Measurements from ENCODE around the gene TMEM106C. TPM values are rescaled to one million over a fixed set of nuclear protein-coding genes. Genes with fewer than 3 reads are reported as not detected.

TMEM106C gene, protein sequence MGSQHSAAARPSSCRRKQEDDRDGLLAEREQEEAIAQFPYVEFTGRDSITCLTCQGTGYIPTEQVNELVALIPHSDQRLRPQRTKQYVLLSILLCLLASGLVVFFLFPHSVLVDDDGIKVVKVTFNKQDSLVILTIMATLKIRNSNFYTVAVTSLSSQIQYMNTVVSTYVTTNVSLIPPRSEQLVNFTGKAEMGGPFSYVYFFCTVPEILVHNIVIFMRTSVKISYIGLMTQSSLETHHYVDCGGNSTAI
- total RNA-seq (100 to 1,000 TPM in 1 of 5 experiments, 10 to 100 TPM in 4; 20.7 to 120 (median 34.4) TPM), polyA plus RNA-seq (10 to 100 TPM; 52.6 to 57.3 TPM), total RNA-seq (16.8 reads per million, percentile 46 among the genes with 10 or more reads in this experiment)

DNA sequence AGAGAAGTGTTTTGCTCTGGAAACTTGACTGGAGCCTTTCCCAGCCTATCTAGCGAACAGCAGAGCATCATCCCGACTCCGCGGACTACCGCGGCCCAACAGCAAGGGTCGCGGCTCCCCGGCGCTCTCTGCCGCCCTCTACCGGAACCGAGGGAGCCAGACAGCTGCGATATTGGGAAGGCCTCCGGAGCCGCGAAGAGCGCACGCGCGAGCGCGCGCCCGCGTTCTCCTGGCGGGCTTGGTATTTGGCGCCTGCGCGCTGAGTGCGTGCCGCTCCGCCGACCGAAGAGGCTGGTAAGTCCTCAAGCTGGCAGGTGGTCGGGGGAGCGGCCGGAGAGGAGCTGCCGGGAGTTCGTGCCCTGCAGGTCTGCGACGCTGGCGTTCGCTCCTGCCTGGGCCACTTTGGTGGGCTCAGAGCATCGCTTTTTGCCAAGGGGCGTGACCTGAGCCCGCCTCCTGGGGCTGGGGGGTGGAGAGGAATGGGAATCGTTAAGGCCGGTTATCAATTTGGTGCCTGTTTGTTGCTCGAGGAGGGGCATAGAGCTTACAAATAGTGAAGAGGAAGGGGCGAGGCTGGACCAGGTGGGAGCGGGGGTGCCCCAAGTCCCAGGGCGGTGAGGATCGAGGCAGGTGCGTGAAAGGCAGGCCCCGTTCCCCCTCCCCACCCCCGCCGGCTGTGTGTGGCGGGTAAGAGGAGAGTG is at the start of gene TMEM106C:
TMEM106C (plus strand) TSS at position 257 of the 701 bp plus-strand sequence. CDS start 641 bp downstream, outside the sequence.
- Histone ChIP-seq H3K27me3 (ENCODE audit: control insufficient read depth in 2 of 2, insufficient read depth in 2 of 2, low read length in 2 of 2) (no peaks in the 10 kb centered on the region), H3K4me3 (ENCODE audit: low read length) (peak within 1 kb of the TSS; percentile 90), H3K27ac (ENCODE audit: low read depth, low read length) (peak within 1 kb of the TSS; percentile 75), H3K9me3 (ENCODE audit: control insufficient read depth in 2 of 3, low read length in 3 of 3) (no peaks in the 10 kb centered on the region), H3K36me3 (ENCODE audit: control insufficient read depth in 2 of 3, insufficient read depth in 3 of 3, low read length in 3 of 3) (peaks cover 0 to 29% (median 0%) of the 10 kb centered on the region in 3 experiments), H3K4me1 (ENCODE audit: control insufficient read depth in 2 of 2, insufficient read depth in 2 of 2, low read length in 2 of 2) (peaks cover 7 to 13% of the 10 kb centered on the region in 2 donors)
- ATAC-seq (peak; percentile 99), DNase-seq (peak; percentile 88 to 94 (median 92))
- ChIA-PET POLR2A (interaction anchor here (0.6 to 1.2 kb wide), 6 partner anchors 28 to 194 kb away, joined by 3 to 5 read pairs (median 4); partner anchors contain the start of gene ASB8), CTCF (interaction anchor here (0.9 to 1.5 kb wide), 7 partner anchors 8 to 234 kb away, joined by 3 to 6 read pairs (median 4); no protein-coding TSS in a partner anchor)
- Mint-ChIP-seq H3K27ac (peak within 1 kb of the TSS; percentile 86 to 94 (median 90)), H3K9me3 (peaks cover 0 to 7% (median 0%) of the 10 kb centered on the region in 11 donors), H3K27me3 (peaks cover 0 to 36% (median 6%) of the 10 kb centered on the region in 5 donors), H3K4me3 (peak within 1 kb of the TSS; percentile 92 to 100 (median 96)), H3K4me1 (peaks cover 20 to 42% (median 34%) of the 10 kb centered on the region in 7 donors), H3K36me3 (peaks cover 0 to 27% (median 0%) of the 10 kb centered on the region in 5 donors)
- intact Hi-C loops (cut with micrococcal nuclease): loop anchor here (1.0 to 5.0 kb wide), 19 partner anchors 27 to 1973 kb away; partner anchors contain the start of genes ASB8 (in 2 of the 2), SENP1 (in 2 of the 2), COL2A1 (in 1 of the 2) and RPAP3 (in 1 of the 2)

DNA sequence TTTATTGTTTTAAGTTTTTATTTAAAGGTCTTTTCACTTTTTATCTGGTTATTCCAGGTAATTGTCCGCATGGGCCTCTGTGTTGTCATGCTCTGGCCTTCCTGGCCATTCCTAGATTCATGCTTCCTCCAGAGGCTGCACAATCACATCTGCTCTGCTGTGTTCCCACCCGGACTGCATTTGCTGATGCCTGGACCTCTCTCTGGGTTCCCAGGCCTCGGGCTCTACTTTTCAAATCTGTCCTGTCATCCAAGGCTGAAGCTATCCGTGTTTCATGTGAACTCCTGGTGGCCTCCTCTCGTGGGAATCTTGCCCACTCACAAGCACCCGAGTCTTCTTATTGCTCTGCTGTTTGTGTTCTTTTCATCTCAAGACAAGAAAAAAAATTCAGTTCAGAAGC is 42.5 kb upstream of the TMEM106C start:
- no peaks in the 10 kb centered on the region for H3K36me3 ChIP-seq (ENCODE audit: control insufficient read depth in 2 of 3, insufficient read depth in 3 of 3, low read length in 3 of 3)
- Mint-ChIP-seq H3K4me1 (no peaks in the 10 kb centered on the region), H3K27ac (no peak overlapping the region), H3K27me3 (peaks cover 0 to 56% (median 13%) of the 10 kb centered on the region in 5 donors), H3K9me3 (no peaks in the 10 kb centered on the region), H3K4me3 (no peak overlapping the region), H3K36me3 (no peaks in the 10 kb centered on the region)
- H3K4me3 ChIP-seq (ENCODE audit: low read length): no peak overlapping the region
- POLR2A ChIA-PET: interaction anchor here (0.6 kb wide), 1 partner anchor 187 kb away, joined by 3 read pairs; no protein-coding TSS in a partner anchor
- ATAC-seq (no peak), DNase-seq (peak in 1 of 9 donors; percentile 11)
- H3K27me3 ChIP-seq (ENCODE audit: control insufficient read depth in 2 of 2, insufficient read depth in 2 of 2, low read length in 2 of 2): no peaks in the 10 kb centered on the region
- H3K4me1 ChIP-seq (ENCODE audit: control insufficient read depth in 2 of 2, insufficient read depth in 2 of 2, low read length in 2 of 2): no peaks in the 10 kb centered on the region
- H3K27ac ChIP-seq (ENCODE audit: low read depth, low read length): no peak overlapping the region
- intact Hi-C loops (cut with micrococcal nuclease): no loop called here
- CTCF ChIA-PET: no interaction called here
- H3K9me3 ChIP-seq (ENCODE audit: control insufficient read depth in 2 of 3, low read length in 3 of 3): no peaks in the 10 kb centered on the region

DNA sequence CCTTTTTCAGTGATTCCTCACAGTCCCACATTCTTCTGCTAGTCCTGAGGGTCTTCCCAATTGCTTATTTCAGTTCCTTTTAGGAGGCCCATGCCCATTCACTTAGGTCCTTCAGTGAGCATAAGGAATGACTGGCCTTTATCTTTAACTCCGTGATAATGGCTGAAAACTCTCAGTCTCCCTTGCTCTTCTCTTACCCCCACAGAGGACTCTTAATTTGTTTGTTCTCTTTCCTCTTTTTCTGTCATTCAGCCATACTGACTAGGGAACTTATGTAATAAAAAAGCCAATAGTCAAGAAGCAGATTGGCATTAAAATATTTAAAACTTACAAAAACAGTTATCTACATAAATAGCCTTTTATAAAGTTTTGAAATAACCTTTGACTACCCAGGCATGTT is 41.5 kb upstream of the TMEM106C start:
- no peaks in the 10 kb centered on the region for H3K4me1 Mint-ChIP-seq
- Histone ChIP-seq H3K27ac (ENCODE audit: low read depth, low read length) (no peak overlapping the region), H3K4me1 (ENCODE audit: control insufficient read depth in 2 of 2, insufficient read depth in 2 of 2, low read length in 2 of 2) (no peaks in the 10 kb centered on the region), H3K4me3 (ENCODE audit: low read length) (no peak overlapping the region), H3K36me3 (ENCODE audit: control insufficient read depth in 2 of 3, insufficient read depth in 3 of 3, low read length in 3 of 3) (no peaks in the 10 kb centered on the region), H3K9me3 (ENCODE audit: control insufficient read depth in 2 of 3, low read length in 3 of 3) (no peaks in the 10 kb centered on the region), H3K27me3 (ENCODE audit: control insufficient read depth in 2 of 2, insufficient read depth in 2 of 2, low read length in 2 of 2) (no peaks in the 10 kb centered on the region)
- ChIA-PET POLR2A (no interaction called here), CTCF (no interaction called here)
- intact Hi-C loops (cut with micrococcal nuclease): no loop called here
- no peak for DNase-seq
- no peak overlapping the region for H3K4me3 Mint-ChIP-seq
- peaks cover 0 to 47% (median 13%) of the 10 kb centered on the region in 5 donors for H3K27me3 Mint-ChIP-seq
- H3K36me3 Mint-ChIP-seq: no peaks in the 10 kb centered on the region
- no peak overlapping the region for H3K27ac Mint-ChIP-seq
- no peak for ATAC-seq
- H3K9me3 Mint-ChIP-seq: no peaks in the 10 kb centered on the region

DNA sequence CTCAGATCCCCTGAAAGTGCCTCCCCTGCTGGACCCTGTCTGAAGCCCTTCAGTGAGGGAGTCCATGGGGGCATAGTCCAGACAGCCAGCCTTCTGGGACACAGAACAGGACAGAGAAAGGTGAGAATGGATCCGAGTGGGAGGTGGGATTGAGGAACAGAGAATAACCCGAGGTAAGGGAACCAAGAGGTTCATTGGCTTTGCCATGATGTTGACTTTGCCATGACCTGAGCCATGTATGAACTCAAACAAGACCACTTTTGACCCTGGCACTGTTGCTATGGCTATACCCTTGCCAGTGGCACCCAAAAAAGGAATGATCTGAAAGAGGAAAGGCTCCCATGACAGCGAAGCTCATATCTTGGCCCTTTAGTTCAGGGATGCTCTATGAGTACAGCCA is 36.0 kb upstream of the TMEM106C start:
- ChIA-PET POLR2A (no interaction called here), CTCF (interaction anchor here (0.9 kb wide), 1 partner anchor 10 kb away, joined by 3 read pairs; no protein-coding TSS in a partner anchor)
- H3K36me3 ChIP-seq (ENCODE audit: control insufficient read depth in 2 of 3, insufficient read depth in 3 of 3, low read length in 3 of 3): no peaks in the 10 kb centered on the region
- H3K9me3 ChIP-seq (ENCODE audit: control insufficient read depth in 2 of 3, low read length in 3 of 3): no peaks in the 10 kb centered on the region
- Mint-ChIP-seq H3K9me3 (no peaks in the 10 kb centered on the region), H3K36me3 (no peaks in the 10 kb centered on the region), H3K27me3 (peaks cover 0 to 40% (median 13%) of the 10 kb centered on the region in 5 donors), H3K4me1 (peaks cover 0 to 1% (median 0%) of the 10 kb centered on the region in 7 donors), H3K27ac (no peak overlapping the region), H3K4me3 (no peak overlapping the region)
- no peak overlapping the region for H3K27ac ChIP-seq (ENCODE audit: low read depth, low read length)
- no peak for ATAC-seq
- H3K27me3 ChIP-seq (ENCODE audit: control insufficient read depth in 2 of 2, insufficient read depth in 2 of 2, low read length in 2 of 2): no peaks in the 10 kb centered on the region
- no peak overlapping the region for H3K4me3 ChIP-seq (ENCODE audit: low read length)
- no peaks in the 10 kb centered on the region for H3K4me1 ChIP-seq (ENCODE audit: control insufficient read depth in 2 of 2, insufficient read depth in 2 of 2, low read length in 2 of 2)
- DNase-seq: peak in 1 of 9 donors; percentile 9
- intact Hi-C loops (cut with micrococcal nuclease): no loop called here

DNA sequence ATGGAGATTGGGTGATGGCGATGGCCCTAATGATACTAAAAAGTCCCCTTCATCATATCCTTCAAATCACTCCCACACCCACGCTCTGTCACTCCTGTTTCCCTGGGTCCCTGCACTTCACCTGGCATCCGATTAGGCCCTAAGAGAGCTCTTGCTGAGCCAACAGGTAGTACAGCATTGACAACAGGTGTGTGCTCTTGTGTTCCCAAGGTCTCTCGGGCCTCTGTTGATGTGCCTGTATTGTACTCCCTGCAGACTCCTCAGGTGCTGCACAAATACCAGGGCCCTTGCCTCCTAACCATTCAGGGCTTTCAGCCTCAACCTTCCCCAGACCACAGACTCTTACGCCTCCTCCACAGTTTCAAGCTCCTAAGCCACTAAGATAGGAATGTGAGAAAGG is 32.8 kb upstream of the TMEM106C start:
- Mint-ChIP-seq H3K4me1 (peaks cover 0 to 1% (median 0%) of the 10 kb centered on the region in 7 donors), H3K27me3 (peaks cover 0 to 28% (median 0%) of the 10 kb centered on the region in 5 donors), H3K36me3 (no peaks in the 10 kb centered on the region), H3K9me3 (no peaks in the 10 kb centered on the region), H3K4me3 (no peak overlapping the region), H3K27ac (no peak overlapping the region)
- no peak overlapping the region for H3K4me3 ChIP-seq (ENCODE audit: low read length)
- DNase-seq: peak in 1 of 9 donors; percentile 9
- H3K36me3 ChIP-seq (ENCODE audit: control insufficient read depth in 2 of 3, insufficient read depth in 3 of 3, low read length in 3 of 3): no peaks in the 10 kb centered on the region
- intact Hi-C loops (cut with micrococcal nuclease): no loop called here
- ChIA-PET POLR2A (no interaction called here), CTCF (no interaction called here)
- no peak for ATAC-seq
- no peaks in the 10 kb centered on the region for H3K9me3 ChIP-seq (ENCODE audit: control insufficient read depth in 2 of 3, low read length in 3 of 3)
- no peak overlapping the region for H3K27ac ChIP-seq (ENCODE audit: low read depth, low read length)
- no peaks in the 10 kb centered on the region for H3K4me1 ChIP-seq (ENCODE audit: control insufficient read depth in 2 of 2, insufficient read depth in 2 of 2, low read length in 2 of 2)
- H3K27me3 ChIP-seq (ENCODE audit: control insufficient read depth in 2 of 2, insufficient read depth in 2 of 2, low read length in 2 of 2): no peaks in the 10 kb centered on the region

DNA sequence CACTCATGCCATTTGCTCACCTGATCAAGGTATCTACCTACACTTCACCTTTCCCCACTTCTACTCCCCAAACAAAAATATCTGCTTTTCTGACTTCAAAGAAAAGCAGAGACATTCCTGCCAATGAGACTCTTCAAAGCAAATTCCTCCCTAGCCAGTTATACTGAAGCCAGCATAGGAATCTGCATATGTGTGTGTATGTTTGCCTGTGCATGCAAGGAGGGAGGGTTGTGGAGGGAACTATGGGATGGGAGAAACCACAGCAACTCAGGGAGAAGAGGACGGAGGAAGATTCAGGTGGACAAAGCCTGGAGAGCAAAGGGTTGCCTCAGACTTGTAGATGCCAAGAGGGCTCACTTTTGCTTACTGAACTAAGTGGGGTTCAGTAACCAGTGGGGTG is 32.2 kb upstream of the TMEM106C start:
- ChIA-PET CTCF (no interaction called here), POLR2A (no interaction called here)
- H3K4me3 Mint-ChIP-seq: no peak overlapping the region
- H3K36me3 Mint-ChIP-seq: no peaks in the 10 kb centered on the region
- DNase-seq: no peak
- H3K27ac Mint-ChIP-seq: no peak overlapping the region
- Histone ChIP-seq H3K27ac (ENCODE audit: low read depth, low read length) (no peak overlapping the region), H3K9me3 (ENCODE audit: control insufficient read depth in 2 of 3, low read length in 3 of 3) (no peaks in the 10 kb centered on the region), H3K27me3 (ENCODE audit: control insufficient read depth in 2 of 2, insufficient read depth in 2 of 2, low read length in 2 of 2) (no peaks in the 10 kb centered on the region), H3K36me3 (ENCODE audit: control insufficient read depth in 2 of 3, insufficient read depth in 3 of 3, low read length in 3 of 3) (no peaks in the 10 kb centered on the region), H3K4me1 (ENCODE audit: control insufficient read depth in 2 of 2, insufficient read depth in 2 of 2, low read length in 2 of 2) (no peaks in the 10 kb centered on the region), H3K4me3 (ENCODE audit: low read length) (no peak overlapping the region)
- no peaks in the 10 kb centered on the region for H3K9me3 Mint-ChIP-seq
- intact Hi-C loops (cut with micrococcal nuclease): no loop called here
- no peak for ATAC-seq
- peaks cover 0 to 1% (median 0%) of the 10 kb centered on the region in 7 donors for H3K4me1 Mint-ChIP-seq
- peaks cover 0 to 28% (median 0%) of the 10 kb centered on the region in 5 donors for H3K27me3 Mint-ChIP-seq

Measured in naive thymus-derived CD4-positive, alpha-beta T cell (primary cell).